Effector memory CD8-positive, alpha-beta T cell (primary cell): ENCODE data around the gene ZNF217.

ENCODE experiments used
- ATAC-seq: fragments of 150-1000 bp; cut with Tn5 transposase; replicated peaks from 2 replicates; pipeline ENCODE4 v1.10.0; 2021; ENCODE audit warnings: mild to moderate bottlenecking, moderate library complexity
- DNase-seq, 3 experiments: peaks; one replicate each; pipeline ENCODE4 v3.0.0; 2021
- H3K27ac Mint-ChIP-seq, 2 donors: one replicate each; pipeline ENCODE4 v1.8.0; 2022; ENCODE audit warnings: mild to moderate bottlenecking in 2 of 2, mixed read lengths in 2 of 2, moderate library complexity in 2 of 2
- H3K27me3 Mint-ChIP-seq, 2 donors: one replicate each; pipeline ENCODE4 v1.8.0; 2022; ENCODE audit warnings: mixed read lengths in 2 of 2
- H3K36me3 Mint-ChIP-seq: one replicate; pipeline ENCODE4 v1.8.0; 2022; ENCODE audit warnings: mild to moderate bottlenecking, moderate library complexity, mixed read lengths; ENCODE audit not compliant: insufficient read depth
- H3K4me1 Mint-ChIP-seq, 2 donors: one replicate each; pipeline ENCODE4 v1.8.0; 2022; ENCODE audit warnings: low read depth in 2 of 2, mixed read lengths in 2 of 2
- H3K4me3 Mint-ChIP-seq, 2 donors: one replicate each; pipeline ENCODE4 v1.8.0; 2022; ENCODE audit warnings: mild to moderate bottlenecking in 2 of 2, mixed read lengths in 2 of 2, moderate library complexity in 2 of 2
- H3K9me3 Mint-ChIP-seq, 2 donors: one replicate each; pipeline ENCODE4 v1.8.0; 2022; ENCODE audit warnings: mixed read lengths in 2 of 2

ZNF217 gene

GRCh38 chr20:53580376-53581111, 13.1 kb downstream of the ZNF217 start:
- H3K27ac Mint-ChIP-seq = peak overlapping the region; percentile 89 to 92
- no peak for ATAC-seq
- peaks cover 70% of the 10 kb centered on the region for H3K36me3 Mint-ChIP-seq
- peak overlapping the region; percentile 88 to 90 for H3K4me3 Mint-ChIP-seq
- no peaks in the 10 kb centered on the region for H3K9me3 Mint-ChIP-seq
- H3K27me3 Mint-ChIP-seq = no peaks in the 10 kb centered on the region
- H3K4me1 Mint-ChIP-seq = peaks cover 51 to 63% of the 10 kb centered on the region in 2 donors
- DNase-seq = no peak

GRCh38 chr20:53579581-53580375, 13.9 kb downstream of the ZNF217 start:
- Mint-ChIP-seq H3K9me3 (no peaks in the 10 kb centered on the region), H3K4me3 (peak overlapping the region; percentile 88 to 90), H3K27ac (peak overlapping the region; percentile 89 to 92), H3K36me3 (peaks cover 76% of the 10 kb centered on the region), H3K27me3 (no peaks in the 10 kb centered on the region), H3K4me1 (peaks cover 55 to 65% of the 10 kb centered on the region in 2 donors)
- ATAC-seq (peak; percentile 33), DNase-seq (peak in 1 of 3 experiments; percentile 22)

- Mint-ChIP-seq H3K36me3 (peaks cover 81% of the 10 kb centered on the region), H3K27ac (peak overlapping the region; percentile 89 to 92), H3K4me3 (peak overlapping the region; percentile 88 to 90), H3K9me3 (no peaks in the 10 kb centered on the region), H3K27me3 (no peaks in the 10 kb centered on the region), H3K4me1 (peaks cover 59 to 71% of the 10 kb centered on the region in 2 donors)
- DNase-seq (no peak), ATAC-seq (no peak)
Observed at GRCh38 chr20:53579266-53579580, 14.4 kb downstream of the ZNF217 start.

- Mint-ChIP-seq H3K9me3 (no peaks in the 10 kb centered on the region), H3K4me3 (peak overlapping the region; percentile 88 to 90), H3K27me3 (no peaks in the 10 kb centered on the region), H3K4me1 (peaks cover 62 to 76% of the 10 kb centered on the region in 2 donors), H3K27ac (peak overlapping the region; percentile 89 to 92), H3K36me3 (peaks cover 87% of the 10 kb centered on the region)
- peak; percentile 50 for ATAC-seq
- DNase-seq = peak; percentile 77 to 80 (median 78)
Observed at GRCh38 chr20:53578492-53579222, 15.0 kb downstream of the ZNF217 start.

- Mint-ChIP-seq H3K4me3 (peak overlapping the region; percentile 63 to 74), H3K4me1 (peaks cover 67 to 84% of the 10 kb centered on the region in 2 donors), H3K27ac (peak overlapping the region; percentile 92), H3K27me3 (no peaks in the 10 kb centered on the region), H3K36me3 (peaks cover 94% of the 10 kb centered on the region), H3K9me3 (no peaks in the 10 kb centered on the region)
- peak; percentile 58 for ATAC-seq
- DNase-seq = no peak
Observed at GRCh38 chr20:53576586-53577318, 16.9 kb downstream of the ZNF217 start.

GRCh38 chr20:53576195-53576580, 17.5 kb downstream of the ZNF217 start:
- peak overlapping the region; percentile 63 to 74 for H3K4me3 Mint-ChIP-seq
- peaks cover 68 to 88% of the 10 kb centered on the region in 2 donors for H3K4me1 Mint-ChIP-seq
- DNase-seq (no peak), ATAC-seq (no peak)
- H3K27me3 Mint-ChIP-seq = no peaks in the 10 kb centered on the region
- H3K27ac Mint-ChIP-seq = peak overlapping the region; percentile 92
- H3K9me3 Mint-ChIP-seq = no peaks in the 10 kb centered on the region
- H3K36me3 Mint-ChIP-seq = peaks cover 94% of the 10 kb centered on the region

GRCh38 chr20:53575481-53576194, 18.0 kb downstream of the ZNF217 start:
- Mint-ChIP-seq H3K4me3 (peak overlapping the region; percentile 63 to 74), H3K36me3 (peaks cover 94% of the 10 kb centered on the region), H3K27ac (peak overlapping the region; percentile 92), H3K27me3 (no peaks in the 10 kb centered on the region), H3K4me1 (peaks cover 69 to 86% of the 10 kb centered on the region in 2 donors), H3K9me3 (no peaks in the 10 kb centered on the region)
- DNase-seq = no peak
- ATAC-seq = no peak

GRCh38 chr20:53574819-53575218, 18.8 kb downstream of the ZNF217 start:
- ATAC-seq = no peak
- Mint-ChIP-seq H3K27me3 (no peaks in the 10 kb centered on the region), H3K9me3 (no peaks in the 10 kb centered on the region), H3K4me3 (peak overlapping the region; percentile 63 to 74), H3K4me1 (peaks cover 65 to 84% of the 10 kb centered on the region in 2 donors), H3K27ac (peak overlapping the region; percentile 92), H3K36me3 (peaks cover 94% of the 10 kb centered on the region)
- DNase-seq = no peak

- Mint-ChIP-seq H3K9me3 (no peaks in the 10 kb centered on the region), H3K4me1 (peaks cover 64 to 82% of the 10 kb centered on the region in 2 donors), H3K27ac (peak overlapping the region; percentile 92), H3K36me3 (peaks cover 97% of the 10 kb centered on the region), H3K27me3 (no peaks in the 10 kb centered on the region), H3K4me3 (peak overlapping the region; percentile 63 to 74)
- DNase-seq (no peak), ATAC-seq (no peak)
Observed at GRCh38 chr20:53574259-53574789, 19.3 kb downstream of the ZNF217 start.

GRCh38 chr20:53571555-53572286, 21.9 kb downstream of the ZNF217 start:
- Mint-ChIP-seq H3K36me3 (peaks cover 100% of the 10 kb centered on the region), H3K4me1 (peaks cover 54 to 66% of the 10 kb centered on the region in 2 donors), H3K27me3 (no peaks in the 10 kb centered on the region), H3K27ac (peak overlapping the region; percentile 83 to 91), H3K4me3 (peak overlapping the region; percentile 24 to 46), H3K9me3 (no peaks in the 10 kb centered on the region)
- no peak for ATAC-seq
- DNase-seq = no peak

GRCh38 chr20:53570446-53571276, 23.0 kb downstream of the ZNF217 start:
- Mint-ChIP-seq H3K9me3 (no peaks in the 10 kb centered on the region), H3K4me1 (peaks cover 48 to 56% of the 10 kb centered on the region in 2 donors), H3K27me3 (no peaks in the 10 kb centered on the region), H3K27ac (peak overlapping the region; percentile 83 to 91), H3K36me3 (peaks cover 100% of the 10 kb centered on the region), H3K4me3 (peak overlapping the region in 1 of 2 donors; percentile 22)
- peak; percentile 26 for ATAC-seq
- no peak for DNase-seq
